Occipital lobe (tissue), 2 donors: ENCODE results near the gene F2RL2. TPM values are rescaled to one million over a fixed set of nuclear protein-coding genes. Genes with fewer than 3 reads are reported as not detected.

ENCODE experiments used
- DNase-seq: peaks from one replicate; lab custom pipeline; 2025; lab: John Stamatoyannopoulos, UW
- total RNA-seq: library from RNA; depleted of rRNA; stranded (reverse); fragments of >200 nt; gene quantifications from one replicate; pipeline ENCODE4 v1.2.3, GENCODE V29; 2014

F2RL2 gene
- total RNA-seq, 1 donor from 2014 or later, result 0.31 TPM

DNA sequence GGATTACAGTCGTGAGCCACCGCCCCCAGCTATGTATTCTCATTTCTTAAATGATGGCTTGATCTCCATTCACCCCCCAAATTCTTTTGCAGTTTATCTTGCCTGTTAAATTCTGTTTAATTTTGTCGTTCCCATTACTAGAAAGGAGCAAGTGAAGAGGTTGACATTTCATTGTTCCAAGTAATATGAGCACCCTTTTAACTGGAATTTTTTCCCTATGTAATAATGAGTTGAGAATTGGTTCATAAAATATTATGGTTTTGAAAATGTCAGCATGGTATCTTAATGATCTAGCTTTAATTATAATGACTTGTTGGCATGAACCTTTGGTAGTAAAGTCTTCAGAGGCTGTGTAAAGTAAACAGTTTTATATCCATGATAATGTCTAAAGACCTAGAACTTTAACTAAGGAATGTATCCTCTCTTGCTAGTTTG, 37.4 kb downstream of the F2RL2 start:
- DNase-seq, result no peak

DNA sequence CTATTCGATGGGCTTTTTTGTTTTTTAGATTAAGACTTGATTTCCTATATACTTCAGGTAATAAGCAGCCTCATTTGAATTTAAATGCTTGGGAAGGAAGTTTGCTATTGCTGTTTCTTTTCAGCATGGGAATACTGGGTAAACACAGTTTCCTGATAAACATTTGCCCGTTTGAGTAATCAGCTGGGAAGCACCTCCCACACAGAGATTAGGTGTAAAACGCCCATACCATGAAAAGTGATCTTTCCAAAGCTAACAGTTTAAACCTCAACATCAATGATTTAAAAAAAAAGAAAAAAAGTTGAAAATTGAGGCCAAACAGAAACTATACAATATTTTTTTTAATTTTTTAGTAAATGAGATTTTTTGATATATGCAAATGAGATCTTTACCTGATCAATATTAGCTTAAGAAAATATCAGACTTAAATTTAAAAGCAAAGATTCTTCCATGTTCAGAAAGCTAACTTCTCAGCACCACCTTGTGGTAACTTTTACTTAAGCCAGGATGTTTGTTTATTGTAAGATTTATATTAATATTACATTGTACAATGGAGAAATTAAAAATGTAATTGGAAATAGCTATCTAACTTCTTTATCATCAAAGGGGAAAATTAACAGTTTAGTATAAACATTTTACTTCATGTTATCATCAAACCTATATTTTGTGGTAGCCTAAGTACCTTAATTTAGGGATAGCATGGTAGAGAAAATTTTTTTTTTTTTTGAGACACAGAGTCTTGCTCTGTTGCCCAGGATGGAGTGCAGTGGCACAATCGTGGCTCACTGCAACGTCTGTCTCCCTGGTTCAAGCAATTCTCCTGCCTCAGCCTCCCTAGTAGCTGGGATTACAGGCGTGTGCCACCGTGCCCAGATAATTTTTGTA, 39.8 kb downstream of the F2RL2 start:
- no peak for DNase-seq

DNA sequence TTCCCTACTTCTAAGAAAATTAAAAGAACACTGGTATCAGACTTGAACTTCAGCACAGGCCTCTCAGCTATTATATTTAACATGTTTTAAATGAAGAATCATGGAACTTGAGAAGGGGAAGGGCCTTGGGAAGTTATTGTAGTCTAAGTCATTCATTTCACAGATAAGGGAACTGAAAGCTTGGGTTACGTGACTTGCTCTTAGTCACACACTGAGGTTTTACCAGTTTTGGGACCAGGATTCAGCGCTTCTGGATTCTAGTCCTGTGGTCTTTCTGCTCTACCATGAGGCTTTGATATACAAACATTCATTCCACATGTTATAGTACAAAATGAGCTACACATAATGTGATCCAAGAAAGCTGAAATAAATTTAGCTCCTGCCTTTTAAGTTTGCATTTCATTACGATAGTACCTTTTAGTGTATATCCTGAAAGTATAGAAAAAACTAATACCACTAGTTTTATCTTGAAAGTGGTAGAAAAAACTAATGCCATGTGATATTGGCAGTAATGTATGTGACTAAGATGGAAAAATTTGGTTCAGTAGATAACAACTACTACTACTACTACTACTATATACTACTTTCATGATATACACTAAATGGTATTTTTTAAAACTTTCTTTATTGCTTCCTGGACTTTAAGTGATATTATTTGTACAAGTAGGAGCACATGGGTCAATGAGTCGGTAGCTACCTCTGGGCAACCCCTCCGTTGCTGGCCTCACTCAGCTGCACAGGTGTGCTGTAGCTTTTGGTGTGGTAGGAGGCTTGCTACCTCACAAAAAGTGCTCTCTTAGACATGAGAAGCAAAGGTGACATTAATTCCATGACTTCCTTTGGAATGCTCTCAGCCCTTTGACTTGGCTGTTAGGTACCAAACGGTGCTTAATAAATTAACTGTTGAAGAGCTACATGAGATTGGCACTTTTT, 40.7 kb downstream of the F2RL2 start:
- DNase-seq, result no peak

GRCh38 chr5:76580981-76581380, 42.2 kb downstream of the F2RL2 start:
- DNase-seq, result no peak

- no peak for DNase-seq
These were observed 43.9 kb downstream of the F2RL2 start for GRCh38 chr5:76579166-76579937.

- no peak for DNase-seq
These were observed 46.2 kb downstream of the F2RL2 start for GRCh38 chr5:76576996-76577395.

- DNase-seq, result no peak
These were observed 46.8 kb downstream of the F2RL2 start for GRCh38 chr5:76576450-76576849.

DNA sequence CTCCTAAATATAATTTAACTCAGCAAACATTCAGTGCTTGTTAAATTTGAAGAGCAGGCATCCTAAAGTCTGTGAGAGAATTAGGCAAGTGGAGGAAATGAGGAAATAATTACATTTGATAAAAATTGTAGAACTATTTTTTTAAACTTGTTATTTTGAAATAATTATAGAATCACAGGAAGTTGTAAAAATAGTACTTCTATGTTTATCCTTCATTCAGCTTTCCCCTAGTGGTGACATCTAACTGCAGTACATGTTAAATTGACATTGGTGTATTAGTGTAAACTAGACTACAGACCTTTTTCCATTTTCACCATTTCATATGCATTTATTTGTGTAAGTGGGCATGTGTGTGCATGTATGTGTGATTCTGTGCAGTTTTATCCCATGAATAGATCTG, 51.6 kb downstream of the F2RL2 start:
- no peak for DNase-seq

GRCh38 chr5:76570153-76570552, 53.0 kb downstream of the F2RL2 start:
- DNase-seq, result no peak

Other genes starting within 250 kb of the F2RL2 start
- 20.7 TPM for gene IQGAP2, start 220.1 kb downstream of the F2RL2 start, total RNA-seq
- gene F2R, start 92.7 kb upstream of the F2RL2 start, total RNA-seq, result 29.2 TPM
- 2.8 TPM for gene F2RL1, start 195.6 kb upstream of the F2RL2 start, total RNA-seq
- 0.47 TPM for gene S100Z, start 226.6 kb upstream of the F2RL2 start, total RNA-seq